IMR-90 (cell line): Measurements from ENCODE around the gene JMJD8. TPM values are rescaled to one million over a fixed set of nuclear protein-coding genes. Genes with fewer than 3 reads are reported as not detected.

Source experiments
- ATAC-seq: fragments of 200-7000 bp; cut with Tn5 transposase; 2 replicates; pipeline ENCODE4 v1.9.1; 2020; ENCODE audit warnings: low read depth, mild to moderate bottlenecking, moderate library complexity
- BruUV-seq: library from RNA; stranded (reverse); fragments of 400-500 nt; replicated peaks from 2 replicates; lab custom pipeline; 2021; lab: Mats Ljungman, UMichigan
- CTCF ChIA-PET: fragments of 300-600 bp; formaldehyde crosslinking; extraction: SDS; loops from one replicate; lab custom pipeline; 2021; ENCODE audit warnings: antibody characterized with exemption; lab: Yijun Ruan, JAX
- POLR2A ChIA-PET: fragments of 300-600 bp; sonication (Branson Sonifier 250); formaldehyde crosslinking; loops from one replicate; lab custom pipeline; 2022; ENCODE audit warnings: antibody characterized with exemption; ENCODE audit not compliant: unreplicated experiment; lab: Charles Lee
- DNase-seq: peaks from one replicate; pipeline ENCODE4 v3.0.0; 2013
- H2AFZ ChIP-seq: replicated peaks from 2 replicates; pipeline ENCODE3; 2013; ENCODE audit warnings: low read length, mild to moderate bottlenecking; ENCODE audit not compliant: poor library complexity
- H2AK5ac ChIP-seq: 2 replicates; pipeline ENCODE4 v1.6.1; 2013; ENCODE audit warnings: low read depth, low read length, inconsistent platforms
- H2AK9ac ChIP-seq: replicated peaks from 2 replicates; pipeline ENCODE3; 2013; ENCODE audit warnings: mild to moderate bottlenecking, low read depth, low read length, moderate library complexity; ENCODE audit not compliant: poor library complexity
- H2BK120ac ChIP-seq: 2 replicates; pipeline ENCODE4 v1.6.1; 2013; ENCODE audit warnings: low read depth, low read length, inconsistent platforms
- H2BK15ac ChIP-seq: 3 replicates; pipeline ENCODE4 v1.6.1; 2013; ENCODE audit warnings: low read depth, low read length, inconsistent platforms
- H2BK20ac ChIP-seq: 2 replicates; pipeline ENCODE4 v1.6.1; 2013; ENCODE audit warnings: low read depth, mild to moderate bottlenecking, inconsistent platforms, low read length, moderate library complexity
- H2BK5ac ChIP-seq: 2 replicates; pipeline ENCODE4 v1.6.1; 2013; ENCODE audit warnings: mild to moderate bottlenecking, low read depth, low read length, inconsistent platforms; ENCODE audit not compliant: poor library complexity, severe bottlenecking
- H3K14ac ChIP-seq: replicated peaks from 2 replicates; pipeline ENCODE4 v1.6.1; 2013; ENCODE audit warnings: low read depth, low read length, inconsistent platforms
- H3K18ac ChIP-seq: 2 replicates; pipeline ENCODE4 v1.6.1; 2013; ENCODE audit warnings: low read depth, low read length, control low read depth
- H3K23ac ChIP-seq: 2 replicates; pipeline ENCODE4 v1.6.1; 2013; ENCODE audit warnings: low read depth, low read length, inconsistent platforms
- H3K27ac ChIP-seq: 2 replicates; pipeline ENCODE4 v1.5.1; 2013; ENCODE audit warnings: mild to moderate bottlenecking, control low read depth, low read length; ENCODE audit not compliant: insufficient read depth
- H3K27me3 ChIP-seq: 2 replicates; pipeline ENCODE4 v1.6.1; 2013; ENCODE audit warnings: low read length; ENCODE audit not compliant: control insufficient read depth, insufficient read depth
- H3K36me3 ChIP-seq: 2 replicates; pipeline ENCODE4 v1.6.1; 2013; ENCODE audit warnings: low read length, mixed read lengths; ENCODE audit not compliant: control insufficient read depth, insufficient read depth
- H3K4ac ChIP-seq: 2 replicates; pipeline ENCODE4 v1.6.1; 2013; ENCODE audit warnings: low read depth, low read length, inconsistent platforms
- H3K4me1 ChIP-seq: 2 replicates; pipeline ENCODE4 v1.6.1; 2013; ENCODE audit warnings: low read length, mixed read lengths; ENCODE audit not compliant: control insufficient read depth, insufficient read depth
- H3K4me2 ChIP-seq: 2 replicates; pipeline ENCODE4 v1.6.1; 2013; ENCODE audit warnings: low read depth, mild to moderate bottlenecking, control low read depth, low read length, moderate library complexity
- H3K4me3 ChIP-seq: 2 replicates; pipeline ENCODE4 v1.5.1; 2013; ENCODE audit warnings: low read depth, mild to moderate bottlenecking, control low read depth, low read length, moderate library complexity; ENCODE audit not compliant: insufficient read depth
- H3K56ac ChIP-seq: 2 replicates; pipeline ENCODE4 v1.6.1; 2013; ENCODE audit warnings: low read length, inconsistent platforms; ENCODE audit not compliant: insufficient read depth; ENCODE audit errors: extremely low read depth
- H3K79me1 ChIP-seq, 2 experiments: 2 replicates each; pipeline ENCODE4 v1.6.1; 2013; ENCODE audit warnings: low read length in 2 of 2, inconsistent platforms in 1 of 2, low read depth in 1 of 2
- H3K9ac ChIP-seq: 2 replicates; pipeline ENCODE4 v1.6.1; 2013; ENCODE audit warnings: low read depth, low read length, control low read depth
- H3K9me1 ChIP-seq: 2 replicates; pipeline ENCODE4 v1.6.1; 2013; ENCODE audit warnings: low read length, inconsistent platforms; ENCODE audit not compliant: insufficient read depth
- H3K9me3 ChIP-seq: 2 replicates; pipeline ENCODE4 v1.6.1; 2013; ENCODE audit warnings: low read length; ENCODE audit not compliant: control insufficient read depth, insufficient read depth
- H4K20me1 ChIP-seq: 2 replicates; pipeline ENCODE4 v1.6.1; 2013; ENCODE audit warnings: low read length, inconsistent platforms; ENCODE audit not compliant: insufficient read depth
- H4K5ac ChIP-seq: 2 replicates; pipeline ENCODE4 v1.6.1; 2013; ENCODE audit warnings: mild to moderate bottlenecking, low read depth, low read length, control low read depth
- H4K8ac ChIP-seq, 2 experiments: 2 replicates each; pipeline ENCODE4 v1.6.1; 2013; ENCODE audit warnings: low read depth in 2 of 2, low read length in 2 of 2, control low read depth in 1 of 2, inconsistent platforms in 1 of 2
- H4K91ac ChIP-seq: 2 replicates; pipeline ENCODE4 v1.6.1; 2013; ENCODE audit warnings: low read depth, low read length, inconsistent platforms; ENCODE audit not compliant: insufficient read depth
- BHLHE40 ChIP-seq: fragments of 150-350 bp; IDR thresholded peaks from 2 replicates; pipeline ENCODE4 v1.6.1; 2016; ENCODE audit warnings: mild to moderate bottlenecking, low read depth, low read length
- CEBPB ChIP-seq: IDR thresholded peaks from 2 replicates; pipeline ENCODE4 v1.6.1; 2012; ENCODE audit warnings: low read depth, low read length, improper control_type of control experiment
- CHD1 ChIP-seq: IDR thresholded peaks from 2 replicates; pipeline ENCODE4 v1.6.1; 2012; ENCODE audit warnings: low read depth, low read length, improper control_type of control experiment
- FOS ChIP-seq: fragments of 150-350 bp; IDR thresholded peaks from 2 replicates; pipeline ENCODE4 v1.6.1; 2016; ENCODE audit warnings: low read depth, low read length
- MAFK ChIP-seq: IDR thresholded peaks from 2 replicates; pipeline ENCODE4 v1.6.1; 2012; ENCODE audit warnings: low read depth, low read length, improper control_type of control experiment
- MXI1 ChIP-seq: IDR thresholded peaks from 2 replicates; pipeline ENCODE4 v1.6.1; 2012; ENCODE audit warnings: low read depth, mild to moderate bottlenecking, low read length, moderate library complexity, borderline replicate concordance
- NFE2L2 ChIP-seq: fragments of 150-350 bp; IDR thresholded peaks from 2 replicates; pipeline ENCODE4 v1.6.1; 2016; ENCODE audit warnings: low read depth, mild to moderate bottlenecking, low read length
- POLR2A ChIP-seq: IDR thresholded peaks from 2 replicates; pipeline ENCODE4 v1.6.1; 2012; ENCODE audit warnings: mild to moderate bottlenecking, low read depth, low read length
- RAD21 ChIP-seq: IDR thresholded peaks from 2 replicates; pipeline ENCODE4 v1.6.1; 2012; ENCODE audit warnings: low read length, improper control_type of control experiment
- RCOR1 ChIP-seq: IDR thresholded peaks from 2 replicates; pipeline ENCODE4 v1.6.1; 2012; ENCODE audit warnings: mild to moderate bottlenecking, low read length, improper control_type of control experiment; ENCODE audit not compliant: insufficient replicate concordance
- RFX5 ChIP-seq: IDR thresholded peaks from 2 replicates; pipeline ENCODE4 v1.8.0; 2012; ENCODE audit warnings: low read depth, mild to moderate bottlenecking, low read length, moderate library complexity
- SMC3 ChIP-seq: fragments of 150-350 bp; IDR thresholded peaks from 2 replicates; pipeline ENCODE4 v1.6.1; 2016; ENCODE audit warnings: low read depth, mild to moderate bottlenecking, antibody characterized with exemption, low read length, moderate library complexity
- WGBS, 2 experiments: methylation state at CpG; one replicate each; pipeline versions ENCODE4 v1.1.5 to v1.1.7; 2013; ENCODE audit warnings: missing lambda C conversion rate in 2 of 2; ENCODE audit not compliant: insufficient read length in 1 of 2; ENCODE audit errors: extremely low coverage in 2 of 2; 5-methylcytosine and 5-hydroxymethylcytosine counted together
- dilution Hi-C: fragments of 300-500 bp; cut with HindIII; formaldehyde crosslinking; loops from one replicate; pipeline ENCODE4 v1.14.3; 2018; ENCODE audit warnings: low sequenced_read_pairs; ENCODE audit not compliant: unreplicated experiment
- in situ Hi-C: fragments of 300-500 bp; cut with MboI; formaldehyde crosslinking; loops from 3 replicates; pipeline ENCODE4 v1.14.3; 2019; ENCODE audit warnings: low sequenced_read_pairs, inconsistent platforms, mixed read lengths
- intact Hi-C: fragments of 100-400 bp; cut with micrococcal nuclease; formaldehyde crosslinking; loops from 2 replicates; pipeline ENCODE4 v1.10.0; 2022
- polyA plus RNA-seq, 3 experiments: library from polyadenylated mRNA; depleted of rRNA; stranded (reverse); fragments of >200 nt; gene quantifications; 2 replicates each; pipeline ENCODE4 v1.2.3, GENCODE V29; 2012; ENCODE audit warnings: low replicate concordance in 1 of 3
- total RNA-seq: library from RNA; depleted of rRNA; stranded (reverse); fragments of >200 nt; gene quantifications from 2 replicates; pipeline ENCODE4 v1.2.3, GENCODE V29; 2012
- TF ChIP-seq, protein P1 (sequence below): conservative IDR thresholded peaks from 2 replicates; pipeline ENCODE4 v1.5.1; 2012; ENCODE audit warnings: mild to moderate bottlenecking, low read depth, low read length, improper control_type of control experiment
- TF ChIP-seq, protein P2 (sequence below): fragments of 150-350 bp; IDR thresholded peaks from 2 replicates; pipeline ENCODE4 v1.6.1; 2017; ENCODE audit warnings: mild to moderate bottlenecking, antibody characterized with exemption, low read length, low read depth

The JMJD8 gene
- total and polyA plus RNA-seq, 2 of the 4 experiments (the other 2 are of a cell fraction): 17.7 to 62.5 TPM

DNA sequence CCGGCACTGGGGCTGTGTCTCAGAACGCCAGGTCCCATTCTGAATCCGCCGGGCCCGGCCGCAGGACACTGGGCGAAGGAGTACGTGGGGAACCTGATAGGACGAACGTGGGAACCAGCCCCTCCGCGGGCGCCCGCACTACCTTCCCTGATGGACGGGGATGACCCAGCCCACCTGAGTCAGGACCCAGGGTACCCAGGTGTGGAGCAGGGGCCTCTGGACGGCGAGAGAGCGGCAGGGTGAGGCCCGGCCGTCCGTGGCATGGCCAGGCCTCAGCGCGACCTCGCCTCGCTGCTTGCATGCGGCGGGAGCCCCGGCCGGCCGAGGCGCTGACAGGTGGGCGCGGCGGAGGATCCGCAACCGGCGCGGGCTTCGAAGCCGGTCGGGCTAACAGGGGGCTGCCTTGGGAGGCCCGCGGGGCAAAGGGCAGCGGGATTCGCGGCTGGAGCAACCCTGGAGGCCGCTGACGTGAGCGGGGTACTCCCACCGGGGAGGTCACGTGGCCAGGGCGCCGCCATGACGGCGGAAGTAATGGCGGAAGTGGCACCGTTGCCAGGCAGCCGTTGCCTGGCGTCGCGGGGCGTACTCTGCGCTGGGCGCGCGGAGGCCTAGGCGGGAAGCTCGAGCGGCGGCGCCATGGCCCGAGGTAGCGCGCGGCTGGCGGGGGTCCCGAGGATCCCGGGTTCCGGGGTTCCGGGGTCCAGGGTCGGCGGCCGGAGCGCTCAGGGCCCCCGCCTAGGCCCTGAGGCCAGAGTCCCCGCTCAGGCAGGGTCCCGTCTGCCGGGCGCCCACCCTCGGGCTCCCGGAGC lies 35.1 kb downstream of the JMJD8 start, which contains the start of gene WDR90:
TSS of gene WDR90 (plus strand) at position 585 of the 809 bp plus-strand sequence. CDS start at position 637, 52 bp downstream.
- no TSS peak for BruUV-seq
- Histone ChIP-seq H2AK5ac (peak within 1 kb of the TSS; percentile 50), H3K4me1 (peaks cover 14% of the 10 kb centered on the region), H3K9ac (peak within 1 kb of the TSS; percentile 79), H3K4me2 (peak within 1 kb of the TSS; percentile 99), H3K79me1 (peaks cover 10 to 46% of the 10 kb centered on the region in 2 experiments; a peak in 3 of 4 replicates), H3K23ac (peak within 1 kb of the TSS; percentile 76), H2BK20ac (no peak within 1 kb of the TSS), H2BK5ac (peak within 1 kb of the TSS; percentile 90), H4K20me1 (no peaks in the 10 kb centered on the region), H3K4ac (peak within 1 kb of the TSS; percentile 85), H2BK120ac (no peak within 1 kb of the TSS), H4K91ac (peak within 1 kb of the TSS; percentile 68; the same call in 1 of the 2 replicates), H3K36me3 (peaks cover 3% of the 10 kb centered on the region; the same call in 1 of the 2 replicates), H3K56ac (peak within 1 kb of the TSS; percentile 53), H2AK9ac (peak within 1 kb of the TSS; percentile 98), H3K14ac (peak within 1 kb of the TSS; percentile 66), H4K8ac (peak within 1 kb of the TSS; percentile 70 to 80), H2BK15ac (no peak within 1 kb of the TSS), H4K5ac (peak within 1 kb of the TSS; percentile 85), H3K27ac (peak within 1 kb of the TSS; percentile 85), H3K9me3 (no peaks in the 10 kb centered on the region), H3K18ac (no peak within 1 kb of the TSS), H3K9me1 (peaks cover 15% of the 10 kb centered on the region), H2AFZ (peak within 1 kb of the TSS; percentile 96), H3K27me3 (no peaks in the 10 kb centered on the region), H3K4me3 (peak within 1 kb of the TSS; percentile 59)
- dilution Hi-C loops (no loop called here), in situ Hi-C loops (loop anchor here (10.0 kb wide), 1 partner anchor 254 kb away; the partner anchor contains the start of gene NME4), intact Hi-C loops (no loop called here)
- CTCF ChIA-PET: no interaction called here
- 1% methylated on average over 57 of the region's 91 CpGs; no CpG with 5 or more reads in 1 of the 2 experiments for WGBS, 2 experiments
- POLR2A ChIA-PET: no interaction called here
- DNase-seq (peak; percentile 86), ATAC-seq (peak; percentile 88)
- TF ChIP-seq, protein P1, sequence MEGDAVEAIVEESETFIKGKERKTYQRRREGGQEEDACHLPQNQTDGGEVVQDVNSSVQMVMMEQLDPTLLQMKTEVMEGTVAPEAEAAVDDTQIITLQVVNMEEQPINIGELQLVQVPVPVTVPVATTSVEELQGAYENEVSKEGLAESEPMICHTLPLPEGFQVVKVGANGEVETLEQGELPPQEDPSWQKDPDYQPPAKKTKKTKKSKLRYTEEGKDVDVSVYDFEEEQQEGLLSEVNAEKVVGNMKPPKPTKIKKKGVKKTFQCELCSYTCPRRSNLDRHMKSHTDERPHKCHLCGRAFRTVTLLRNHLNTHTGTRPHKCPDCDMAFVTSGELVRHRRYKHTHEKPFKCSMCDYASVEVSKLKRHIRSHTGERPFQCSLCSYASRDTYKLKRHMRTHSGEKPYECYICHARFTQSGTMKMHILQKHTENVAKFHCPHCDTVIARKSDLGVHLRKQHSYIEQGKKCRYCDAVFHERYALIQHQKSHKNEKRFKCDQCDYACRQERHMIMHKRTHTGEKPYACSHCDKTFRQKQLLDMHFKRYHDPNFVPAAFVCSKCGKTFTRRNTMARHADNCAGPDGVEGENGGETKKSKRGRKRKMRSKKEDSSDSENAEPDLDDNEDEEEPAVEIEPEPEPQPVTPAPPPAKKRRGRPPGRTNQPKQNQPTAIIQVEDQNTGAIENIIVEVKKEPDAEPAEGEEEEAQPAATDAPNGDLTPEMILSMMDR: no peak
- no peak for TF ChIP-seq RFX5
- no peak for TF ChIP-seq RAD21
- TF ChIP-seq MXI1: peak; percentile 97
- no peak for TF ChIP-seq NFE2L2
- peak; percentile 52 for TF ChIP-seq POLR2A
- TF ChIP-seq RCOR1: no peak
- no peak for TF ChIP-seq CHD1
- 0 out of 2 replicates have a peak, but pooled peaks have one; percentile 3 for TF ChIP-seq CEBPB
- TF ChIP-seq FOS: no peak
- TF ChIP-seq, protein P2, sequence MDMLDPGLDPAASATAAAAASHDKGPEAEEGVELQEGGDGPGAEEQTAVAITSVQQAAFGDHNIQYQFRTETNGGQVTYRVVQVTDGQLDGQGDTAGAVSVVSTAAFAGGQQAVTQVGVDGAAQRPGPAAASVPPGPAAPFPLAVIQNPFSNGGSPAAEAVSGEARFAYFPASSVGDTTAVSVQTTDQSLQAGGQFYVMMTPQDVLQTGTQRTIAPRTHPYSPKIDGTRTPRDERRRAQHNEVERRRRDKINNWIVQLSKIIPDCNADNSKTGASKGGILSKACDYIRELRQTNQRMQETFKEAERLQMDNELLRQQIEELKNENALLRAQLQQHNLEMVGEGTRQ: peak; percentile 97
- TF ChIP-seq MAFK: no peak
- TF ChIP-seq SMC3: no peak
- peak; percentile 41; the same call in 1 of the 2 replicates for TF ChIP-seq BHLHE40
